Ascending aorta (tissue), 2 donors: ENCODE measurements around the gene CRACDL. TPM values are rescaled to one million over a fixed set of nuclear protein-coding genes. Genes with fewer than 3 reads are reported as not detected.

Experiments used
- DNase-seq, 2 donors: peaks; one replicate each; pipeline ENCODE4 v3.0.0-alpha.2; 2019; ENCODE audit warnings: low spot score in 2 of 2
- H3K27ac ChIP-seq, 2 donors: fragments of 200-600 bp; sonication (generic); one replicate each; pipeline ENCODE4 v1.5.1; 2016 to 2017; ENCODE audit warnings: mild to moderate bottlenecking in 1 of 2
- H3K27me3 ChIP-seq: fragments of 200-600 bp; sonication (generic); one replicate; pipeline ENCODE4 v1.5.1; 2017
- H3K36me3 ChIP-seq, 2 donors: fragments of 200-600 bp; sonication (generic); one replicate each; pipeline ENCODE4 v1.5.1; 2016
- H3K4me1 ChIP-seq, 2 donors: fragments of 200-600 bp; sonication (generic); one replicate each; pipeline ENCODE4 v1.5.1; 2016 to 2017; ENCODE audit warnings: mild to moderate bottlenecking in 1 of 2
- H3K4me3 ChIP-seq, 2 donors: fragments of 200-600 bp; sonication (generic); one replicate each; pipeline ENCODE4 v1.5.1; 2016 to 2017; ENCODE audit warnings: mild to moderate bottlenecking in 1 of 2
- H3K9me3 ChIP-seq, 2 donors: fragments of 200-600 bp; sonication (generic); one replicate each; pipeline ENCODE4 v1.5.1; 2016
- CTCF ChIP-seq, 3 experiments: fragments of 200-600 bp in 2 of 3; fragments of 450-650 bp in 1 of 3; sonication (generic) in 2 of 3; IDR thresholded peaks; one replicate each; pipeline ENCODE4 v1.5.1; 2016 to 2019; ENCODE audit warnings: antibody characterized with exemption in 3 of 3, mild to moderate bottlenecking in 1 of 3, moderate library complexity in 1 of 3
- intact Hi-C: fragments of 100-400 bp; cut with DNase I; formaldehyde crosslinking; loops from one replicate; pipeline ENCODE4 v1.15.1; 2023
- total RNA-seq: library from RNA; depleted of rRNA; stranded (reverse); fragments of >200 nt; gene quantifications from one replicate; pipeline ENCODE4 v1.1.0, GENCODE V29; 2016

The CRACDL gene
- total RNA-seq, 1 donor from 2014 or later = 51.9 TPM

- DNase-seq = no peak
- H3K4me3 ChIP-seq = no peak overlapping the region
- H3K27ac ChIP-seq = no peak overlapping the region
- intact Hi-C loops = no loop called here
- no peaks in the 10 kb centered on the region for H3K36me3 ChIP-seq
- peaks cover 3 to 4% of the 10 kb centered on the region in 2 donors for H3K4me1 ChIP-seq
- TF ChIP-seq CTCF (IDR thresholded peaks at IDR 0.05) = no peak
- no peaks in the 10 kb centered on the region for H3K27me3 ChIP-seq
- H3K9me3 ChIP-seq = no peaks in the 10 kb centered on the region
These were observed 4.4 kb downstream of the CRACDL start for GRCh38 chr2:98931596-98931995.

GRCh38 chr2:98929920-98930319 is 6.1 kb downstream of the CRACDL start:
- no peak overlapping the region for H3K4me3 ChIP-seq

GRCh38 chr2:98928242-98928641 is 7.8 kb downstream of the CRACDL start:
- no peak overlapping the region for H3K4me3 ChIP-seq
- no peak overlapping the region for H3K27ac ChIP-seq
- no peaks in the 10 kb centered on the region for H3K36me3 ChIP-seq
- DNase-seq = no peak
- TF ChIP-seq CTCF (IDR thresholded peaks at IDR 0.05) = no peak
- no peaks in the 10 kb centered on the region for H3K4me1 ChIP-seq
- intact Hi-C loops = no loop called here
- H3K9me3 ChIP-seq = no peaks in the 10 kb centered on the region
- no peaks in the 10 kb centered on the region for H3K27me3 ChIP-seq

More at GRCh38 chr2:98929920-98930319, 6.1 kb downstream of the CRACDL start:
- no peak for TF ChIP-seq CTCF (IDR thresholded peaks at IDR 0.05)
- no peak overlapping the region for H3K27ac ChIP-seq
- H3K9me3 ChIP-seq = no peaks in the 10 kb centered on the region
- H3K4me1 ChIP-seq = no peaks in the 10 kb centered on the region
- no peaks in the 10 kb centered on the region for H3K36me3 ChIP-seq
- intact Hi-C loops = no loop called here
- no peaks in the 10 kb centered on the region for H3K27me3 ChIP-seq
- DNase-seq = no peak

- TF ChIP-seq CTCF (IDR thresholded peaks at IDR 0.05) = no peak
- Histone ChIP-seq H3K4me3 (no peak overlapping the region), H3K27me3 (no peaks in the 10 kb centered on the region), H3K4me1 (no peaks in the 10 kb centered on the region), H3K27ac (no peak overlapping the region), H3K9me3 (no peaks in the 10 kb centered on the region), H3K36me3 (no peaks in the 10 kb centered on the region)
- DNase-seq = no peak
- intact Hi-C loops = no loop called here
These were observed 9.0 kb downstream of the CRACDL start for GRCh38 chr2:98927027-98927426.

GRCh38 chr2:98926601-98927000 is 9.4 kb downstream of the CRACDL start:
- H3K9me3 ChIP-seq = no peaks in the 10 kb centered on the region
- DNase-seq = no peak
- no peak overlapping the region for H3K27ac ChIP-seq
- H3K27me3 ChIP-seq = no peaks in the 10 kb centered on the region
- intact Hi-C loops = no loop called here
- no peaks in the 10 kb centered on the region for H3K4me1 ChIP-seq
- H3K4me3 ChIP-seq = no peak overlapping the region
- no peak for TF ChIP-seq CTCF (IDR thresholded peaks at IDR 0.05)
- H3K36me3 ChIP-seq = no peaks in the 10 kb centered on the region

GRCh38 chr2:98924910-98925309 is 11.1 kb downstream of the CRACDL start:
- no peak for DNase-seq
- intact Hi-C loops = no loop called here

More at GRCh38 chr2:98924910-98925309, 11.1 kb downstream of the CRACDL start:
- no peak overlapping the region for H3K27ac ChIP-seq
- no peak for TF ChIP-seq CTCF (IDR thresholded peaks at IDR 0.05)
- H3K36me3 ChIP-seq = no peaks in the 10 kb centered on the region
- H3K4me3 ChIP-seq = no peak overlapping the region
- no peaks in the 10 kb centered on the region for H3K9me3 ChIP-seq
- no peaks in the 10 kb centered on the region for H3K4me1 ChIP-seq
- H3K27me3 ChIP-seq = no peaks in the 10 kb centered on the region
